A673 (cell line): Measurements from ENCODE around the gene ZNF692. TPM values are rescaled to one million over a fixed set of nuclear protein-coding genes. Genes with fewer than 3 reads are reported as not detected.
"Not testable (repeated sequence)": the region's sequence is repeated elsewhere in the genome, so short reads cannot be mapped to it uniquely, and the experiment has no call there.

ENCODE experiments used
- BruUV-seq: library from RNA; stranded (reverse); fragments of 400-500 nt; replicated peaks from 2 replicates; lab custom pipeline; 2021; lab: Mats Ljungman, UMichigan
- CTCF ChIA-PET: fragments of 300-600 bp; sonication (Branson Sonifier 250); formaldehyde crosslinking; loops from one replicate; lab custom pipeline; 2022; ENCODE audit warnings: antibody characterized with exemption; lab: Charles Lee
- POLR2A ChIA-PET: fragments of 300-600 bp; sonication (Branson Sonifier 250); formaldehyde crosslinking; loops from one replicate; lab custom pipeline; 2022; ENCODE audit warnings: antibody characterized with exemption; ENCODE audit not compliant: low non-redundant PET; lab: Charles Lee
- DNase-seq: peaks from one replicate; pipeline ENCODE4 v3.0.0-alpha.2; 2015; ENCODE audit warnings: low spot score
- H3K27ac ChIP-seq: fragments of 200-600 bp; sonication (generic); 2 replicates; pipeline ENCODE4 v1.5.1; 2016; ENCODE audit warnings: mixed run types, low read depth, mild to moderate bottlenecking, mixed read lengths, antibody characterized with exemption, low read length; ENCODE audit not compliant: poor library complexity, severe bottlenecking
- H3K27me3 ChIP-seq: fragments of 200-600 bp; sonication (generic); replicated peaks from 2 replicates; pipeline ENCODE4 v1.6.1; 2017; ENCODE audit warnings: mixed run types, low read depth, mild to moderate bottlenecking, mixed read lengths, antibody characterized with exemption, low read length; ENCODE audit not compliant: insufficient read depth, poor library complexity
- H3K36me3 ChIP-seq: fragments of 200-600 bp; sonication (generic); 2 replicates; pipeline ENCODE4 v1.6.1; 2016; ENCODE audit warnings: mixed run types, mild to moderate bottlenecking, mixed read lengths, antibody characterized with exemption, low read length; ENCODE audit not compliant: insufficient read depth, poor library complexity, severe bottlenecking
- H3K4me1 ChIP-seq: fragments of 200-600 bp; sonication (generic); 2 replicates; pipeline ENCODE4 v1.6.1; 2017; ENCODE audit warnings: mixed run types, mild to moderate bottlenecking, mixed read lengths, antibody characterized with exemption, low read length; ENCODE audit not compliant: insufficient read depth, poor library complexity, severe bottlenecking
- H3K4me3 ChIP-seq: fragments of 200-600 bp; sonication (generic); 2 replicates; pipeline ENCODE4 v1.5.1; 2016; ENCODE audit warnings: low read depth, mixed run types, mild to moderate bottlenecking, mixed read lengths, low read length; ENCODE audit not compliant: poor library complexity, severe bottlenecking
- H3K9me3 ChIP-seq: fragments of 200-600 bp; sonication (generic); 2 replicates; pipeline ENCODE4 v1.6.1; 2016; ENCODE audit warnings: mixed run types, low read depth, mild to moderate bottlenecking, mixed read lengths, antibody characterized with exemption, low read length; ENCODE audit not compliant: poor library complexity, severe bottlenecking
- CTCF ChIP-seq: fragments of 300-800, 200-600 bp; sonication (generic); conservative IDR thresholded peaks from 2 replicates; pipeline ENCODE4 v1.5.1; 2017; ENCODE audit warnings: low read depth, mild to moderate bottlenecking, antibody characterized with exemption, low read length, moderate library complexity, mixed read lengths
- EZH2 ChIP-seq: fragments of 200-600 bp; sonication (generic); IDR thresholded peaks from 2 replicates; pipeline ENCODE4 v1.6.1; 2017; ENCODE audit warnings: borderline replicate concordance, low read depth, mild to moderate bottlenecking, mixed read lengths, antibody characterized with exemption, low read length; ENCODE audit not compliant: poor library complexity, severe bottlenecking
- intact Hi-C: fragments of 100-400 bp; cut with micrococcal nuclease; formaldehyde crosslinking; loops from one replicate; pipeline ENCODE4 v1.10.0; 2022; ENCODE audit not compliant: unreplicated experiment
- total RNA-seq: library from RNA; stranded (reverse); gene quantifications from 2 replicates; pipeline ENCODE4 v1.2.3, GENCODE V29; 2021

The ZNF692 gene
- total RNA-seq, 1 experiment from 2014 or later, result 64.5 TPM

GRCh38 chr1:248804771-248805681 lies 53.9 kb downstream of the ZNF692 start:
- no TSS peak for BruUV-seq
- Histone ChIP-seq H3K27me3 (peaks cover 13% of the 10 kb centered on the region), H3K9me3 (no peaks in the 10 kb centered on the region), H3K4me3 (no peak overlapping the region), H3K4me1 (no peaks in the 10 kb centered on the region), H3K36me3 (no peaks in the 10 kb centered on the region), H3K27ac (no peak overlapping the region)
- CTCF ChIA-PET, result no interaction called here
- intact Hi-C loops, result loop anchor here (5.0 kb wide), 1 partner anchor 103 kb away; the partner anchor contains the start of gene OR14I1
- no peak for DNase-seq
- POLR2A ChIA-PET, result no interaction called here
- TF ChIP-seq CTCF (no peak), EZH2 (no peak)

- H3K4me1 ChIP-seq, intact Hi-C loops, H3K36me3 ChIP-seq, H3K4me3 ChIP-seq, CTCF ChIA-PET, POLR2A ChIA-PET, H3K9me3 ChIP-seq, H3K27ac ChIP-seq, DNase-seq, BruUV-seq: not testable (repeated sequence)
- peaks cover 26% of the 10 kb centered on the region for H3K27me3 ChIP-seq
Observed at GRCh38 chr1:248803501-248803900, 55.4 kb downstream of the ZNF692 start.

- no peak for DNase-seq
- Histone ChIP-seq H3K27ac (no peak overlapping the region), H3K4me1 (no peaks in the 10 kb centered on the region), H3K9me3 (no peaks in the 10 kb centered on the region), H3K36me3 (no peaks in the 10 kb centered on the region), H3K4me3 (no peak overlapping the region), H3K27me3 (peaks cover 37% of the 10 kb centered on the region)
- TF ChIP-seq CTCF (no peak), EZH2 (no peak)
- ChIA-PET POLR2A (no interaction called here), CTCF (no interaction called here)
- BruUV-seq, result no TSS peak
- intact Hi-C loops, result no loop called here
Observed at GRCh38 chr1:248802454-248802853, 56.4 kb downstream of the ZNF692 start.

GRCh38 chr1:248800459-248800858 lies 58.4 kb downstream of the ZNF692 start:
- no TSS peak for BruUV-seq
- TF ChIP-seq CTCF, result no peak
- TF ChIP-seq EZH2, result no peak
- Histone ChIP-seq H3K4me1 (no peaks in the 10 kb centered on the region), H3K27me3 (peaks cover 41% of the 10 kb centered on the region), H3K27ac (no peak overlapping the region), H3K4me3 (no peak overlapping the region), H3K9me3 (no peaks in the 10 kb centered on the region), H3K36me3 (no peaks in the 10 kb centered on the region)
- CTCF ChIA-PET, result no interaction called here
- intact Hi-C loops, result no loop called here
- no peak for DNase-seq
- POLR2A ChIA-PET, result no interaction called here
